Sigmoid colon (tissue), 7 donors: ENCODE measurements around the gene PTPRN. TPM values are rescaled to one million over a fixed set of nuclear protein-coding genes. Genes with fewer than 3 reads are reported as not detected.
A peak's percentile ranks its signal among the peaks of the same experiment; 100 is the strongest.

Experiments
- DNase-seq: peaks from one replicate; pipeline ENCODE4 v3.0.0-alpha.2; 2019
- H3K27ac ChIP-seq, 4 donors: fragments of 200-600 bp; sonication (generic); one replicate each; pipeline ENCODE4 v1.5.1; 2016 to 2019; ENCODE audit warnings: mild to moderate bottlenecking in 1 of 4
- H3K27me3 ChIP-seq, 3 donors: fragments of 200-600 bp; sonication (generic); one replicate each; pipeline ENCODE4 v1.5.1; 2019; ENCODE audit warnings: mild to moderate bottlenecking in 1 of 3
- H3K36me3 ChIP-seq, 4 donors: fragments of 200-600 bp; sonication (generic); one replicate each; pipeline ENCODE4 v1.5.1; 2016 to 2019
- H3K4me1 ChIP-seq, 4 donors: fragments of 200-600 bp; sonication (generic); one replicate each; pipeline ENCODE4 v1.5.1; 2017 to 2019
- H3K4me3 ChIP-seq, 4 donors: fragments of 200-600 bp; sonication (generic); one replicate each; pipeline ENCODE4 v1.5.1; 2017 to 2019; ENCODE audit warnings: mild to moderate bottlenecking in 2 of 4, moderate library complexity in 1 of 4
- H3K9me3 ChIP-seq, 4 donors: fragments of 200-600 bp in 3 of 4; sonication (generic) in 3 of 4; one replicate each; pipeline versions ENCODE4 v1.5.1 to v1.6.1; 2013 to 2019
- CTCF ChIP-seq, 4 experiments: fragments of 450-650 bp in 3 of 4; fragments of 200-600 bp in 1 of 4; IDR thresholded peaks; one replicate each; pipeline ENCODE4 v1.5.1; 2016 to 2019; ENCODE audit warnings: antibody characterized with exemption in 4 of 4, mild to moderate bottlenecking in 3 of 4, moderate library complexity in 2 of 4
- EP300 ChIP-seq, 4 donors: sonication (generic); formaldehyde crosslinking; IDR thresholded peaks; one replicate each; pipeline ENCODE4 v1.6.1; 2017; ENCODE audit warnings: antibody characterized with exemption in 4 of 4
- POLR2A ChIP-seq, 2 donors: fragments of 450-650 bp; IDR thresholded peaks; one replicate each; pipeline ENCODE4 v1.6.1; 2016; ENCODE audit warnings: antibody characterized with exemption in 2 of 2, mild to moderate bottlenecking in 2 of 2, moderate library complexity in 2 of 2
- POLR2AphosphoS5 ChIP-seq, 4 donors: sonication (generic); formaldehyde crosslinking; IDR thresholded peaks; one replicate each; pipeline ENCODE4 v1.6.1; 2017; ENCODE audit warnings: antibody characterized with exemption in 4 of 4
- WGBS, 2 donors: extraction: QIAGEN DNeasy Blood & Tissue Kit; methylation state at CpG; one replicate each; pipeline ENCODE4 v1.1.7; 2013; 5-methylcytosine and 5-hydroxymethylcytosine counted together
- intact Hi-C: fragments of 100-400 bp; cut with DNase I; formaldehyde crosslinking; loops from one replicate; pipeline ENCODE4 v1.15.1; 2023
- polyA plus RNA-seq, 3 donors: library from polyadenylated mRNA; stranded (reverse); fragments of 200-250 nt; gene quantifications; one replicate each; pipeline ENCODE4 v1.2.3, GENCODE V29; 2013
- total RNA-seq, 4 donors: library from RNA; depleted of rRNA; stranded (reverse); fragments of >200 nt; gene quantifications; one replicate each; pipeline ENCODE4 v1.1.0, GENCODE V29; 2016
- donor health status: healthy with polysubstance abuse.
- donor health status: Bipolar disorder and iron deficiency.
- donor health status: healthy.

Gene PTPRN
- total and polyA plus RNA-seq, 7 donors = 1.2 to 8.8 (median 7.8) TPM; not detected in 2

- Histone ChIP-seq H3K4me3 (peak within 1 kb of the TSS; percentile 56 to 74 (median 60)), H3K27ac (peak within 1 kb of the TSS; percentile 79 to 87 (median 84)), H3K9me3 (no peaks in the 10 kb centered on the region), H3K36me3 (peaks cover 0 to 24% (median 4%) of the 10 kb centered on the region in 4 donors), H3K27me3 (no peaks in the 10 kb centered on the region), H3K4me1 (peaks cover 0 to 60% (median 52%) of the 10 kb centered on the region in 4 donors)
- 1% methylated on average over 49 of the region's 49 CpGs for WGBS, 2 donors
- DNase-seq = peak; percentile 78
- no peak for TF ChIP-seq EP300 (IDR thresholded peaks at IDR 0.05)
- TF ChIP-seq POLR2AphosphoS5 (IDR thresholded peaks at IDR 0.05) = peak in 1 of 4 donors; percentile 4
- no peak for TF ChIP-seq CTCF (IDR thresholded peaks at IDR 0.05)
- TF ChIP-seq POLR2A (IDR thresholded peaks at IDR 0.05) = no peak
- intact Hi-C loops = loop anchor here (2.0 to 5.0 kb wide), 3 partner anchors 26 to 76 kb away; partner anchors contain the start of genes ABCB6, CNPPD1 and DNAJB2
Observed at GRCh38 chr2:219252900-219253752, 56.1 kb downstream of the PTPRN start, which contains the start of gene TUBA4B. TSS of gene TUBA4B (plus strand) at chr2:219253243. CDS start at chr2:219253408, 165 bp downstream.

- no peak for TF ChIP-seq CTCF (IDR thresholded peaks at IDR 0.05)
- TF ChIP-seq POLR2AphosphoS5 (IDR thresholded peaks at IDR 0.05) = no peak
- TF ChIP-seq POLR2A (IDR thresholded peaks at IDR 0.05) = no peak
- TF ChIP-seq EP300 (IDR thresholded peaks at IDR 0.05) = no peak
- Histone ChIP-seq H3K4me3 (peak overlapping the region; percentile 56 to 74 (median 60)), H3K36me3 (peaks cover 0 to 30% (median 7%) of the 10 kb centered on the region in 4 donors), H3K9me3 (no peaks in the 10 kb centered on the region), H3K27ac (peak overlapping the region; percentile 79 to 87 (median 84)), H3K27me3 (no peaks in the 10 kb centered on the region), H3K4me1 (peaks cover 0 to 60% (median 52%) of the 10 kb centered on the region in 4 donors)
- no peak for DNase-seq
- intact Hi-C loops = loop anchor here (2.0 to 5.0 kb wide), 3 partner anchors 26 to 76 kb away; partner anchors contain the start of genes ABCB6, CNPPD1 and DNAJB2
- WGBS, 2 donors = 2 to 8% methylated on average over 9 of the region's 9 CpGs
Observed at GRCh38 chr2:219252570-219252899, 56.7 kb downstream of the PTPRN start.

- no peak for DNase-seq
- intact Hi-C loops = loop anchor here (2.0 to 5.0 kb wide), 3 partner anchors 27 to 75 kb away; partner anchors contain the start of genes ABCB6, CNPPD1 and DNAJB2
- Histone ChIP-seq H3K4me1 (peaks cover 0 to 60% (median 55%) of the 10 kb centered on the region in 4 donors), H3K4me3 (peak overlapping the region in 2 of 4 donors; percentile 60 to 74), H3K9me3 (no peaks in the 10 kb centered on the region), H3K27ac (peak overlapping the region; percentile 79 to 87 (median 84)), H3K36me3 (peaks cover 0 to 34% (median 8%) of the 10 kb centered on the region in 4 donors), H3K27me3 (no peaks in the 10 kb centered on the region)
- TF ChIP-seq EP300 (IDR thresholded peaks at IDR 0.05) (no peak), POLR2AphosphoS5 (IDR thresholded peaks at IDR 0.05) (no peak), CTCF (IDR thresholded peaks at IDR 0.05) (no peak), POLR2A (IDR thresholded peaks at IDR 0.05) (no peak)
- 49 to 67% methylated on average over 5 of the region's 5 CpGs for WGBS, 2 donors
Observed at GRCh38 chr2:219252084-219252483, 57.1 kb downstream of the PTPRN start.

GRCh38 chr2:219251656-219252055, 57.5 kb downstream of the PTPRN start:
- WGBS, 2 donors = 80 to 85% methylated on average over 6 of the region's 6 CpGs

More at GRCh38 chr2:219251656-219252055, 57.5 kb downstream of the PTPRN start:
- TF ChIP-seq EP300 (IDR thresholded peaks at IDR 0.05) (no peak), POLR2A (IDR thresholded peaks at IDR 0.05) (no peak), CTCF (IDR thresholded peaks at IDR 0.05) (no peak), POLR2AphosphoS5 (IDR thresholded peaks at IDR 0.05) (no peak)
- intact Hi-C loops = loop anchor here (2.0 to 5.0 kb wide), 3 partner anchors 27 to 75 kb away; partner anchors contain the start of genes ABCB6, CNPPD1 and DNAJB2
- Histone ChIP-seq H3K27ac (peak overlapping the region; percentile 79 to 87 (median 84)), H3K36me3 (peaks cover 0 to 39% (median 8%) of the 10 kb centered on the region in 4 donors), H3K4me1 (peaks cover 0 to 62% (median 59%) of the 10 kb centered on the region in 4 donors), H3K4me3 (no peak overlapping the region), H3K27me3 (no peaks in the 10 kb centered on the region), H3K9me3 (no peaks in the 10 kb centered on the region)
- DNase-seq = no peak
